Activated T-cell treated with anti-CD3 and anti-CD28 coated beads, Interleukin-2, amount 50 U/mL, for 1 hour (primary cell): Measurements from ENCODE around the gene CETP.
"Not testable (repeated sequence)": the region's sequence is repeated elsewhere in the genome, so short reads cannot be mapped to it uniquely, and the experiment has no call there.

Experiments
- DNase-seq: peaks from one replicate; pipeline ENCODE4 v3.0.0-alpha.2; 2020

CETP gene

DNA sequence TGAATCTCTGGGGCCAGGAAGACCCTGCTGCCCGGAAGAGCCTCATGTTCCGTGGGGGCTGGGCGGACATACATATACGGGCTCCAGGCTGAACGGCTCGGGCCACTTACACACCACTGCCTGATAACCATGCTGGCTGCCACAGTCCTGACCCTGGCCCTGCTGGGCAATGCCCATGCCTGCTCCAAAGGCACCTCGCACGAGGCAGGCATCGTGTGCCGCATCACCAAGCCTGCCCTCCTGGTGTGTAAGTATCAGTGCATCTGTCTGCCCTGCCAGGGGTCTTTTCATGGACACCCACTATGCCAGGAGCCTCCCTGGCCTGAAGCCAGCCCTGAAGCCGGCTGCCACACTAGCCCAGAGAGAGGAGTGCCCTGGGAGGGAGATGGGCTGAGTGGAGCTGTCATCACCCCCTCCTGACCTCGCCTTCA is at the start of gene CETP:
Gene CETP, plus strand, starts transcription at position 100 of the 431 bp plus-strand sequence. Its CDS starts 30 bp downstream, at position 130.
- no peak for DNase-seq

- DNase-seq = no peak
These were observed 48.7 kb upstream of the CETP start for GRCh38 chr16:56912746-56913708.

GRCh38 chr16:56914896-56915295 is 46.9 kb upstream of the CETP start:
- no peak for DNase-seq

- DNase-seq = no peak
These were observed 46.2 kb upstream of the CETP start for GRCh38 chr16:56915336-56916119.

GRCh38 chr16:56916571-56917403 is 45.0 kb upstream of the CETP start:
- no peak for DNase-seq

GRCh38 chr16:56918467-56919012 is 43.2 kb upstream of the CETP start:
- no peak for DNase-seq

DNA sequence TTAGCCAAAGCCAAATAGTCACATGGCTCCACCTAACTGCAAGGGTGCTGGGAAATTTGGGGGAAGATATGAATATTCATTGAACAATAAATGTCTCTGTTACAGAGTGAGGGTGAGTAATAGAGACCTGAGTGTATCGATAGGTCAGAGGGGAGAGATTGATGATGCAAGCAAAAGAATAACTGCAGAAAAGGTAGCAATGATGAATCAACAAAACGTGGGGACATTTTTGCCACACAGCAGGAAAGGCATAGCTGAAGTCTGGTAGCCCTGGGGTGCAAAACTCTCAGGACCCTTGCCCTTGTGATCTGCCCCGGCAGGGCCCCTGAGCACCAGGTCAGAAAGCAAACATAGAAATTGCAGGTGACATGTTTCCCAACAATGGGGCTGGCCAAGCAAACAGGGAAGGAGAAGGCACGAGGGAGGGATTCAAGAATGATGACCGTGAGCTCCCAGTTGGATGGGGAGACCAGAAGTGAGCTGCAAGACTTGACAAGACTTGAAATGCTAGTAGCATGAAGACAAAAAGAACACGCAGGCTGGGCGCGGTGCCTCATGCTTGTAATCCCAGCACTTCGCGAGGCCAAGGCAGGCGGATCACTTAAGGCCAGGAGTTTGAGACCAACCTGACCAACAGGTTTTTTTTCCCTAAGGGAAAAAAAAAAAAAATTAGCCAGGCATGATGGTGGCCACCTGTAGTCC is 42.5 kb upstream of the CETP start:
- no peak for DNase-seq

GRCh38 chr16:56921571-56921970 is 40.2 kb upstream of the CETP start:
- no peak for DNase-seq

- DNase-seq = no peak
These were observed 38.2 kb upstream of the CETP start for GRCh38 chr16:56923481-56924091.

- no peak for DNase-seq
These were observed 34.3 kb upstream of the CETP start for GRCh38 chr16:56927471-56927870.

DNA sequence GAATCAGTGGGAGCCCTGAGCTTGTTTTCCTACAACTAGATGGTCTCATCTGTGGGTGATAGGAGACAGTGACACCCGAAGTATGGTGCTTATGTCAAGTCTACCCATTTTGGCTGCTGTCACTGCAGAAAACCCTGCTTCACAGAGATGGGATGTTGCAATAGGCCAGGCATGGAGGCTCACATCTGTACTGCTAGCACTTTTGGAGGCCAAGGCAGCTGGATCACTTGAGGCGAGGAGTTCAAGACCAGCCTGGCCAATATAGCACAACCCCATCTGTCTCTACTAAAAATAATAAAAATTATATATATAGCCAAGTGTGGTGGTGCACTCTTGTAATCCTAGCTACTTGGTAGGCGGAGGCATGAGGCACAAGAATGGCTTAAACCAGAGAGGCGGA is 32.1 kb upstream of the CETP start:
- DNase-seq = no peak

DNA sequence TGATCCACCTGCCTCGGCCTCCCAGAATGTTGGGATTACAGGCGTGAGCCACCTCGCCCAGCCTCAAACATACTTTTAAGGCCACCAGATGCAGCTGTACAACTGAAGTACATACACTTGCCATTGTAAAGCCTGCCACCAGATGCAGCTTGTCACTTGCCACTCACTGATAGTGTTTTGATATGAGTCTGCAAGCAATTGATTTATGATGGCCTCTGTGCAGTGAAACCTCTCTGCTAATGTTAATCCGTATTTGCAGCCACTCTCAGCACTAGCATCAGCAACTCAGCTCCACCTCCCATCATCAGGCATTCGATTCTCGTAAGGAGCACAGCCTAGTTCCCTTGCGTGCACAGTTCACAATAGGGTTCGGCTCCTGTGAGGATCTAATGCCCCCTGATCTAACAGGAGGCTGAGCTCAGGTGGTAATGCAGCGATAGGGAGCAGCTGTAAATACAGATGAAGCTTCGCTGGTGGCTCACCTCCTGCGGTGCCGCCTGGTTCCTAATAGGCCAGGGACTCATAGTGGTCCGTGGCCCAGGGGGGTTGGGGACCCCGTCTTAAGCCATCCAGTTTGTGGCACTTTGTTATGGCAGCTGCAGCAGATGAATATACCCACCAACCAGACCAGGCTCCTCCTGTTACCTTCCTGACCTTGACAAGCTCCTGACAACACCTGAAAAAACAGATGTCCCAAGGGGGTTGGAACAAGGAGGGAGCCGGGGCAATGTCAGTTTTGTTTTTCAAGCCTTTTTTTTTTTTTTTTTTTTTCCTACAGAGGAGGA is 31.1 kb upstream of the CETP start:
- DNase-seq = no peak

DNA sequence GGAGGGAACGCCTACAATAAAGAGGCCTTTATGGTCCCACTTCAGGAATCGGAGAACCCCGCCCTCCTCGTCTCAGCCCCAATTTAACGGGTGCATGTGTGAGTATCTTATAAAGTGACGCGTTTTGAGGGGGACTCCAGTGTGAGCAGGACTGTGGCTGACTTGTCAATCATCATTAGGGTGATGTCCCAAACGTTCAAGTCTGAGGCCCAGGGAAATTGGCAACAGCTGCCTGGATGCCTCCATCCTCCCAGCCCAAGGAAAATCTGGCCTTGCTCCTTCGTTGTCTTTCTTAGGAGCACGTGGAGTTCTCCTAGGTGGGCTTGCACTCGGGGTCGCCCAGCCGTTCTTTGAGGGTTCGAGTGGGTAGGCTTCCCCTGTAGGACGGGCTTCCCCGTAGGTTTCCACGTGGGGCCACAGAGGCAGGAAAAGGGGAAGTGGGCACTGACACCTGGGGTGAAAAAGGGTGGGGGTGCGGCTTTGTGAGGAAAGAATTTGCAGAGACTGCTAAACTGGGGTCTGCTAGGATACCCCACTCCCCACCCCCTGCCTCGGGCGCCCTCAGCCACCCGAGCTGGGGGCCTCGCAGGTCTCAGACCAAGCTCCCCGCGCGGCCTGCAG is 30.4 kb upstream of the CETP start:
- DNase-seq = no peak

DNA sequence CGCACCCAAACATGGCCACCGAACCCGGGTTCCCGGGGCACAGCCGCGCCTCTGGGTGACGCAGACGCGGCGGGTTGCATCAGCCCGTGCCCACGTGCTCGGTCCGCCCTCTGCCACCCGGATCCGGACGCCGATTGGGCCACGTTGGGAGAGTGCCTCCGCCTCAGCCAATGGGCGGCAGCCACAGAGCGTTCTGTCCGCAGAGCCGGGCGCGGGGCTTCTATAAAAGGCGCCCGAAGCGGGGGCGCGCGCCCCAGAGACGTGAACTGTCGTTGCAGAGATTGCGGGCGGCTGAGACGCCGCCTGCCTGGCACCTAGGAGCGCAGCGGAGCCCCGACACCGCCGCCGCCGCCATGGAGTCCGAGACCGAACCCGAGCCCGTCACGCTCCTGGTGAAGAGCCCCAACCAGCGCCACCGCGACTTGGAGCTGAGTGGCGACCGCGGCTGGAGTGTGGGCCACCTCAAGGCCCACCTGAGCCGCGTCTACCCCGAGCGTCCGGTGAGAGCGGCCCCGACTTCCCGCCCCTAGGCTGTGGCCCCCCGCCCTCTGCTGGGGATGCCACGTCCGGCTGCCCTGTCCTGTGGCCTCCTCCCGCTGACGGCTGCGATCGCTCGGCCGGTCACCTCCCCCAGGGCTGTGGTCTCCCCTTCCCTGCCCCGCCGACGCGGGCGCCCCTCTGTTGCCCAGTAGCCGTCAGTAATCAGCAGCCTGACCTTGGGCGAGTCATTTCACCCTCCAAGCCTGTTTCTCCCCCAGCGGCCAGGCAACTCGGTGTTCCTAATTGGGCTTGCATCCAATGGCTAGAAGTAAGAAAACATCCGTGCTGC is 29.6 kb upstream of the CETP start, which contains the start of gene HERPUD1:
Gene HERPUD1, plus strand, starts transcription at position 251 of the 829 bp plus-strand sequence. Its CDS starts 103 bp downstream, at position 354.
- DNase-seq = peak; percentile 99

DNA sequence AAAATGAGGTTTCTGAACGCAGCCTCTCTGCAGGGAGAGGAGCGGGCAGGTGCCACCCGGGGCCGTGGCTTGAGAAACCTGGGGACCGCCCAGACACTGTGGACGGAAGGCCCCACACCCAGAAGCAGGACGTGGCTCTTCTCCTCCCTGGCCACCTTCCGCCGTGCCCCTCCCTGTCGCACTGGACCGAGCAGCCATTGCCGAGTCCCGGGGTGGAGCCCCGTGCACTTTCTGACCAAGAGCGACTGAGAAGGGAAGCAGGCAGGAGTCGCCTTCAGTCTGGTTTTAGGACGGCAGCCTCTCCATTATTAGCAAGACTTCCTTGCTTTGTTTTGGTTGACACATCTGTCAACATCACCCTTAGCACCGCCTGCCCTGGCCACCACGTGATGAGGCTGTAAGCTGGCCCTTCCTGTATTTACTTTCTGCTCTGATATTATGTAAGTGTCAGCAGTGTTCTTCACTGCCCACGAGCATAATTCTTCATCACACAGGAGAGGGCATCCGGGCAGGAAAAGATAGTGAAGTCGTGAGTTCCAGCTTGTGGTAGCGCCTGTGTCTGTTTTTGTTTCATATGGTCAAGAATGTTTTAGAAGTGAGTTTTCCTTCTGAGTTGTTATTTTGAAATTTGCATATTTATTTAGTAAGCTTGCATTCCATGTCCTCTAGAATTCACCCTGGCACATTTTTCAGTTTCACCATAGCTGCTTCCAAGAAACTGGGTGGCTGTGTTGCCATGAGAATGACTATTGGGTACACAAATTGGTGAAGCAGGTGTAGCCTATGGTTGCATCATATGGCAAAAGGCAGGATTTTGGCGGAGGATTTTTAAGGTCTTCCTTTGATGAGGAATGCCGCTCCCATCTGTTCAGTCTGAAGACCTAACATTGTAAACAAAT is 28.8 kb upstream of the CETP start:
- peak; percentile 44 for DNase-seq

DNA sequence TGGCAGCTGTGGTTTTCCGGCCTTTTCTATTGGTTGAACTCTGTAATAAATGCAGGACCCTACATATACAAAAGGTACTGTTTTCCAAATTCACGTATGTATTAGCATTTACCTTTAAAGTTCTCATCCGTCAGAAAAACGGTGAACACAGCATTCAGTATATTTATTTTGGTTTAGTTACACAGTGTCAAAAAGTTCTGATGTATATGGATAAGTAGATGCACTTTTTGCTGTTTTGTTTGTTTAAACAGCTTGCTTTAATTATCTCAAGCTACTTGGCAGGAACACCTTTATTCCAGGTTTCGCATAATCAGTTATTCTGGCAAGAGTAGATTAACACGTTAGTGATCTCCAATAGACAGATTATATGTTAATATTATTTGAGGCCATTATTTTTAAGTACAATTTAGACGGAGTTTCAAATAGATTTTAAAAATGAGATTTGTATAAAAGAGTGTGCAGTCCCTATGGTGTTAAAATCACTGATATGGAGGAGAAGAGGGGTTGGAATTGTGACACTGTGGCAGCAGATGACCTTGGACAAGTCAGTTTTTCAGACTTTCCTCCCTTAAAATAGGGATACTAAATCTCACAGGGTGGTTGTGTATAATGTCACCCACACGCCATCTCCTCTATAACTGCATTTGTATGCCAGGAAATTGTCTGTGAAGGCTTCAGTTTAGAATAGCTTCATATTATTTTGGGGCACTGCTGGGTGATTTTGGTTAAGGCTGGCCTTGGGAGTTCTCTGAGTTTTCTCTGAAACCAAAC is 27.7 kb upstream of the CETP start:
- no peak for DNase-seq

- not testable (repeated sequence) for DNase-seq
These were observed 27.1 kb upstream of the CETP start for GRCh38 chr16:56934599-56935145.
